Heart left ventricle (tissue), 16 donors: ENCODE results near the gene RRBP1. TPM values are rescaled to one million over a fixed set of nuclear protein-coding genes. Genes with fewer than 3 reads are reported as not detected.

Experiments used
- ATAC-seq, 4 donors: fragments of 200-7000 bp; cut with Tn5 transposase; one replicate each; pipeline ENCODE4 v1.9.1; 2020 to 2022; ENCODE audit warnings: moderate library complexity in 4 of 4, mild to moderate bottlenecking in 3 of 4, moderate number of reproducible peaks in 1 of 4
- DNase-seq, 5 donors: peaks; one replicate each; pipeline ENCODE4 v3.0.0-alpha.2; 2020
- H3K27ac ChIP-seq, 12 donors: fragments of 200-600 bp; sonication (generic) in 4 of 12; one replicate each; pipeline versions ENCODE4 v1.5.0 to v1.8.0; 2016 to 2022; ENCODE audit warnings: mild to moderate bottlenecking in 2 of 12
- H3K27me3 ChIP-seq, 9 donors: fragments of 200-600 bp; sonication (generic) in 2 of 9; one replicate each; pipeline versions ENCODE4 v1.5.1 to v1.8.0; 2016 to 2022; ENCODE audit warnings: mild to moderate bottlenecking in 3 of 9
- H3K36me3 ChIP-seq, 9 donors: fragments of 200-600 bp; sonication (generic) in 2 of 9; one replicate each; pipeline versions ENCODE4 v1.5.0 to v1.8.0; 2018 to 2022; ENCODE audit warnings: mild to moderate bottlenecking in 2 of 9
- H3K4me1 ChIP-seq, 12 donors: fragments of 200-600 bp; sonication (generic) in 4 of 12; one replicate each; pipeline versions ENCODE4 v1.5.0 to v1.8.0; 2016 to 2022; ENCODE audit warnings: mild to moderate bottlenecking in 3 of 12
- H3K4me3 ChIP-seq, 12 donors: fragments of 200-600 bp; sonication (generic) in 4 of 12; one replicate each; pipeline versions ENCODE4 v1.5.0 to v1.8.0; 2017 to 2022; ENCODE audit warnings: mild to moderate bottlenecking in 9 of 12, moderate library complexity in 4 of 12
- H3K9me3 ChIP-seq, 12 donors: fragments of 200-600 bp; sonication (generic) in 4 of 12; one replicate each; pipeline versions ENCODE4 v1.5.0 to v1.8.0; 2016 to 2022; ENCODE audit warnings: mild to moderate bottlenecking in 1 of 12
- POLR2A ChIP-seq, 2 donors: fragments of 450-650 bp; IDR thresholded peaks; one replicate each; pipeline ENCODE4 v1.6.1; 2017; ENCODE audit warnings: antibody characterized with exemption in 2 of 2, mild to moderate bottlenecking in 2 of 2, moderate library complexity in 2 of 2
- WGBS, 4 donors: extraction: QIAGEN DNeasy Blood & Tissue Kit in 2 of 4; methylation state at CpG; one replicate each; pipeline versions ENCODE4 v1.1.5 to v1.1.7; 2013 to 2018; 5-methylcytosine and 5-hydroxymethylcytosine counted together
- intact Hi-C, 10 donors: fragments of 100-400 bp; cut with DNase I; formaldehyde crosslinking; loops; one replicate each; pipeline versions ENCODE4 v1.11.1 to v1.14.2; 2022
- polyA plus RNA-seq, 2 donors: library from polyadenylated mRNA; stranded (reverse); fragments of 200-250 nt; gene quantifications; one replicate each; pipeline ENCODE4 v1.2.3, GENCODE V29; 2013
- total RNA-seq, 9 donors: library from RNA; depleted of rRNA in 2 of 9; stranded (reverse); fragments of >200 nt in 2 of 9; fragmentation: NEBNext Ultra II Directional in 3 of 9; extraction: Animal tissue kit (Norgen Biotek cat#: 25700) in 3 of 9; gene quantifications; one replicate each; pipeline versions ENCODE4 v1.1.0 to v1.2.4, GENCODE V29; 2016 to 2023
- TF ChIP-seq, protein P1 (sequence below), 12 donors: fragments of 200-600 bp; sonication (generic) in 4 of 12; IDR thresholded peaks; one replicate each; pipeline versions ENCODE4 v1.5.0 to v1.8.0; 2018 to 2022; ENCODE audit warnings: antibody characterized with exemption in 12 of 12, mild to moderate bottlenecking in 5 of 12
- donor health status: ischemic (EF 13 %, LVEDD 7.1; RV severe dilation, severe dysfunction).
- donor health status: healthy with polysubstance abuse.
- donor health status: DM: no; HTN: yes; CAD: no.
- donor health status: DM: no; HTN: no; CAD: no.
- donor health status: ischemic (EF 25% LVEDD 6.9; RV normal size, moderate dysfunction).
- donor health status: ischemic (EF 25% LVEDD 5.7; RV mildly dilated, moderate dysfunction).
- donor health status: healthy.
- donor health status: DM: yes; HTN: yes; CAD: no.
- donor health status: ischemic (EF 35%, LVEDD 5.7; RV mildly dilated, moderate dysfunction).
- donor health status: nonischemic (EF 11% LVEDD 7.7; RV severe dilation, severe dysfunction).
- donor health status: DM: yes; HTN: yes; CAD: no.
- donor health status: PGD.
- donor health status: ischemic (EF 29% LVEDD 5.4; RV normal size, mild dysfunction).
- donor health status: nonischemic (EF 23%, LVEDD 6.1; RV moderate dilation, normal function).

RRBP1 gene
- total and polyA plus RNA-seq, 11 donors: 24.9 to 91.3 (median 40.0) TPM

DNA sequence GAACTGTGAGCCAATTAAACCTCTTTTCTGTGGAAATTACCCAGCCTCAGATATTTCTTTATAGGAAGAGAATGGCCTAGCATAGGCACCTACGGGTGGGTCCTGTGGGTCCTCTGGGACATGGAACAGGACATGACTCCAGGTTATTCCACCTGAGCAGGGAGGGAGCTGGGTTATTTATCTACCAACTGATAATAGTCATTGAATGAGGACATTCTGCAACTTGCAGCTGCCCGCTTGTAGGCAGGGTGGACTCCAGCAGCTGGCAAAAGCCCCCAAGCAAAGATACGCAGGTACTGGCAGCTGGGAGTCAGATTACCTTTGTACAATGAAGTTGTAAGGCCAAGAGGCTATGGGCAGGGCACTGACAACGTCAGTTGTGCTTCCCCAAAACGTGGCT lies 16.3 kb upstream of the RRBP1 start:
- intact Hi-C loops: no loop called here
- no peaks in the 10 kb centered on the region for H3K27me3 ChIP-seq
- TF ChIP-seq, protein P1, sequence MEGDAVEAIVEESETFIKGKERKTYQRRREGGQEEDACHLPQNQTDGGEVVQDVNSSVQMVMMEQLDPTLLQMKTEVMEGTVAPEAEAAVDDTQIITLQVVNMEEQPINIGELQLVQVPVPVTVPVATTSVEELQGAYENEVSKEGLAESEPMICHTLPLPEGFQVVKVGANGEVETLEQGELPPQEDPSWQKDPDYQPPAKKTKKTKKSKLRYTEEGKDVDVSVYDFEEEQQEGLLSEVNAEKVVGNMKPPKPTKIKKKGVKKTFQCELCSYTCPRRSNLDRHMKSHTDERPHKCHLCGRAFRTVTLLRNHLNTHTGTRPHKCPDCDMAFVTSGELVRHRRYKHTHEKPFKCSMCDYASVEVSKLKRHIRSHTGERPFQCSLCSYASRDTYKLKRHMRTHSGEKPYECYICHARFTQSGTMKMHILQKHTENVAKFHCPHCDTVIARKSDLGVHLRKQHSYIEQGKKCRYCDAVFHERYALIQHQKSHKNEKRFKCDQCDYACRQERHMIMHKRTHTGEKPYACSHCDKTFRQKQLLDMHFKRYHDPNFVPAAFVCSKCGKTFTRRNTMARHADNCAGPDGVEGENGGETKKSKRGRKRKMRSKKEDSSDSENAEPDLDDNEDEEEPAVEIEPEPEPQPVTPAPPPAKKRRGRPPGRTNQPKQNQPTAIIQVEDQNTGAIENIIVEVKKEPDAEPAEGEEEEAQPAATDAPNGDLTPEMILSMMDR (IDR thresholded peaks at IDR 0.05): no peak
- no peak for TF ChIP-seq POLR2A (IDR thresholded peaks at IDR 0.05)
- no peak for ATAC-seq
- H3K4me1 ChIP-seq: no peaks in the 10 kb centered on the region
- no peak overlapping the region for H3K27ac ChIP-seq
- H3K36me3 ChIP-seq: no peaks in the 10 kb centered on the region
- H3K4me3 ChIP-seq: no peak overlapping the region
- WGBS, 4 donors: 55 to 65% (median 59%) methylated on average over 5 of the region's 5 CpGs
- DNase-seq: no peak
- H3K9me3 ChIP-seq: peaks cover 0 to 6% (median 0%) of the 10 kb centered on the region in 12 donors

DNA sequence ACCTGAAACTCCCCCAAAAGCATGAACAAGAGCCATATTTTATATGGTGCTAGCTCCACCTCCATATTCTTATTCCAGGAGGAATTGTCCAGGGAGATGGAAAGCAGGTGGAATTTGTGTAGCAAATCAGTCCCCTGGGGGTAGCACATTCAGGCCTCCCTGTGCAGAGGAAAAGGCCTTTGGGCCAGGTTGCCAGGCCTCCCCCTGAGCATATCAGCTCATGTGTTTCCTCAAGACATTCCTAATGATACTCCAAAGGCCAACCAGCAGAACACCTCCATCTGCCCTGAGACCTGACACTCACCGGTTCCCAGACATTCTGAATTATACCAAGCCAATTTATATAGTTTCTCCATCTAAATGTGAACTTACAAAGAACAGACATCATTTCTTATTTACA lies 15.1 kb upstream of the RRBP1 start:
- DNase-seq (no peak), ATAC-seq (no peak)
- Histone ChIP-seq H3K27me3 (no peaks in the 10 kb centered on the region), H3K4me3 (no peak overlapping the region), H3K27ac (no peak overlapping the region), H3K9me3 (peaks cover 0 to 6% (median 0%) of the 10 kb centered on the region in 12 donors), H3K36me3 (no peaks in the 10 kb centered on the region), H3K4me1 (no peaks in the 10 kb centered on the region)
- WGBS, 4 donors: 77 to 93% (median 84%) methylated on average over 1 of the region's 1 CpG
- intact Hi-C loops: no loop called here
- TF ChIP-seq POLR2A (IDR thresholded peaks at IDR 0.05): no peak
- TF ChIP-seq, protein P1 (IDR thresholded peaks at IDR 0.05): no peak

DNA sequence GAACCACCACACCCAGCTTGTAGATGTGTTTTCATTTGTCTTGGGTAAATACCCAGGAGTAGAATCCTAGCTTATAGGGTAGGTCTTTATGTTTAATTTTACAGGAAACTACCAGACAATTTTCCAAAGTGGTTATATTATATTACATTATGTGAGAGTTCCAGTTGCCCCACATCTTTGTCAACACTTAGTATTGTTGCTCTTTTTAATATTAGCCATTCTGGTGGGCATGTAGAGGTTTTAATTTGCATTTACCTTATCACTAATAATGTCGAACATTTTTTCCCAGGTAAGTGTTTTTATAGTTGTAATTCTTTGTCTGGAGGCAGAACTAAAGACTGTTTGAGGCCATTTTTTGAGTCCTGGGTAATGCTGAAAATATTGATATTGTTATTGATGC lies 14.2 kb upstream of the RRBP1 start:
- Histone ChIP-seq H3K9me3 (peaks cover 0 to 6% (median 0%) of the 10 kb centered on the region in 12 donors), H3K4me3 (no peak overlapping the region), H3K36me3 (no peaks in the 10 kb centered on the region), H3K27me3 (no peaks in the 10 kb centered on the region), H3K4me1 (no peaks in the 10 kb centered on the region), H3K27ac (no peak overlapping the region)
- DNase-seq: no peak
- TF ChIP-seq, protein P1 (IDR thresholded peaks at IDR 0.05): no peak
- TF ChIP-seq POLR2A (IDR thresholded peaks at IDR 0.05): no peak
- ATAC-seq: no peak
- 95 to 100% (median 95%) methylated on average over 1 of the region's 1 CpG for WGBS, 4 donors
- intact Hi-C loops: no loop called here

DNA sequence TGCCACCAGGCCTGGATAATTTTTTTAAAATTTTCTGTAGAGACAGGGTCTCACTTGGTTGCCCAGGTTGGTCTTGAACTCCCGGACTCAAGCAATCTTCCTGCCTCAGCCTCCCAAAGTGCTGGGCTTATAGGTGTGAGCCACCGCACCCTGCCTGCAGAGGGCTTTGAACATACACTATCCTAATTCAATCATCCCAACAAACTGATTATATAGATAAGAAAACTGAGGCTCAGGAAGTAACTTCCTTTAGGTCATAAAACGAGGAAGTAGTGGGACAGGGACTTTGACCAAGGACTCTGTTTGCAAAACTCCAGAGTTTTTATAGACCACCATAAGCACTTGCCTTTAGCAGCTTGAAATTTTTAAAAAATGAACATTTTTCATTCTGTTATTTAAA lies 12.7 kb upstream of the RRBP1 start:
- 70 to 81% (median 77%) methylated on average over 3 of the region's 3 CpGs for WGBS, 4 donors
- no peak for DNase-seq
- Histone ChIP-seq H3K36me3 (no peaks in the 10 kb centered on the region), H3K4me3 (no peak overlapping the region), H3K27ac (no peak overlapping the region), H3K9me3 (peaks cover 0 to 12% (median 0%) of the 10 kb centered on the region in 12 donors), H3K27me3 (no peaks in the 10 kb centered on the region), H3K4me1 (no peaks in the 10 kb centered on the region)
- intact Hi-C loops: no loop called here
- no peak for ATAC-seq
- TF ChIP-seq, protein P1 (IDR thresholded peaks at IDR 0.05): no peak
- TF ChIP-seq POLR2A (IDR thresholded peaks at IDR 0.05): no peak
